Loucy (cell line): ENCODE data around the gene TCTN1.

Experiments used
- H2AFZ ChIP-seq: fragments of 200-600 bp; sonication (generic); 2 replicates; pipeline ENCODE4 v1.6.0; 2016; ENCODE audit warnings: antibody characterized with exemption, mild to moderate bottlenecking, low read length, moderate library complexity
- H3F3A ChIP-seq: fragments of 200-600 bp; 2 replicates; pipeline ENCODE4 v1.6.0; 2016; ENCODE audit warnings: antibody characterized with exemption, low read depth, mild to moderate bottlenecking
- H3K27me3 ChIP-seq: fragments of 200-600 bp; sonication (generic); 2 replicates; pipeline ENCODE4 v1.6.1; 2014; ENCODE audit warnings: low read length, mild to moderate bottlenecking; ENCODE audit not compliant: insufficient read depth, poor library complexity, severe bottlenecking
- H3K36me3 ChIP-seq: fragments of 200-600 bp; sonication (generic); 2 replicates; pipeline ENCODE4 v1.6.1; 2016; ENCODE audit warnings: low read length; ENCODE audit not compliant: insufficient read depth
- H3K4me1 ChIP-seq: fragments of 200-600 bp; sonication (generic); 2 replicates; pipeline ENCODE4 v1.5.1; 2014; ENCODE audit warnings: low read length, mild to moderate bottlenecking; ENCODE audit not compliant: insufficient read depth, poor library complexity, severe bottlenecking
- H3K4me2 ChIP-seq: fragments of 200-600 bp; sonication (generic); 2 replicates; pipeline ENCODE4 v1.6.0; 2014; ENCODE audit warnings: antibody characterized with exemption, low read length, low read depth, mild to moderate bottlenecking; ENCODE audit not compliant: poor library complexity, severe bottlenecking
- H3K4me3 ChIP-seq: fragments of 200-600 bp; sonication (generic); 2 replicates; pipeline ENCODE4 v1.5.1; 2014; ENCODE audit warnings: low read length, mild to moderate bottlenecking, mixed read lengths; ENCODE audit not compliant: poor library complexity, severe bottlenecking
- H3K79me2 ChIP-seq: fragments of 200-600 bp; sonication (generic); 2 replicates; pipeline ENCODE4 v1.6.1; 2014; ENCODE audit warnings: low read length; ENCODE audit not compliant: insufficient read depth
- H3K9ac ChIP-seq: fragments of 200-600 bp; sonication (generic); 2 replicates; pipeline ENCODE4 v1.6.0; 2014; ENCODE audit warnings: mild to moderate bottlenecking, low read depth, low read length, moderate library complexity; ENCODE audit not compliant: poor library complexity, severe bottlenecking
- H3K9me2 ChIP-seq: fragments of 200-600 bp; sonication (generic); replicated peaks from 2 replicates; pipeline ENCODE4 v1.6.1; 2016; ENCODE audit warnings: low read depth, low read length, mixed read lengths
- H3K9me3 ChIP-seq: fragments of 200-600 bp; sonication (generic); 2 replicates; pipeline ENCODE4 v1.6.1; 2014; ENCODE audit warnings: mild to moderate bottlenecking, antibody characterized with exemption, low read length, low read depth; ENCODE audit not compliant: insufficient read depth
- H4K20me1 ChIP-seq: fragments of 200-600 bp; sonication (generic); 2 replicates; pipeline ENCODE4 v1.6.0; 2014; ENCODE audit warnings: antibody characterized with exemption, low read length, mild to moderate bottlenecking; ENCODE audit not compliant: insufficient read depth, poor library complexity, severe bottlenecking
- EZH2phosphoT487 ChIP-seq: fragments of 200-600 bp; IDR thresholded peaks from 2 replicates; pipeline ENCODE4 v1.6.1; 2018; ENCODE audit warnings: antibody characterized with exemption, mild to moderate bottlenecking, moderate library complexity, borderline replicate concordance
- TF ChIP-seq, protein P1 (sequence below): fragments of 200-600 bp; sonication (generic); conservative IDR thresholded peaks from 2 replicates; pipeline ENCODE4 v1.5.1; 2014; ENCODE audit warnings: mild to moderate bottlenecking, antibody characterized with exemption, low read length

TCTN1 gene

DNA sequence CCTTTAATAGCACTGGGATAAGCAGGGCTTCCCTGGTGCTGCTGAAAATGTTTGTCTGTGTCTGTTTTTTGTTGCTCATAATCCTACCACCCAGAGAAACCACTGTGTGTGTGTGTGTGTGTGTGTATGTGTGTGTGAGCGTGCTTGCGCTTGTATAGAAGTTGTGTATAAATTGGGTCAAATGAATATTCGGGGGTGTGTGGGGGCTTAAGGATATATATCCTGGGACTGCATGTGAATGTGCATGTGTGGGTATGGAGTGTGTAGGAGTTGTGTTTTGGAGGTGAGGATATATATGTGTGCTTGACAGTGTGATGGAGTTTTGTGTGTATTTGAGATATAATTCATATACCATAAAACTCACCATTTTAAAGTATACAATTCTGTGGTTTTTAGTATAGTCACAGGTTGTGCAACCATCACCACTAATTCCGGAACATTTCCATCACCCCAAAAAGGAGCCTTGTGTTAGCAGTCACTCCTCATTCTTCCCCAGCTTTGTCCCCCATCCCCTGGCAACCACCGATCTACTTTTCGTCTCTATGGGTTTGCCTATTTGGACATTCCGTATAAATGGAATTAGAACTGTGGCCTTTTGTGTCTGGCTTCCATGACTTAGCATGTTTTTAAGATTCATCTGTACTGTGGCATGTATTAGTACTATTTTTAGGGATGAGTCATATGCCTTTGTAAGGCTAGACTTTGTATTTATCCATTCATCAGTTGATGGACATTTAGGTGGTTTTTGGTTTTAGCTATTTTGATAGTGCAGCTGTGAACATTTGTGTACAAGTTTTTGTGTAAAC is 25.6 kb downstream of the TCTN1 start:
- no peak overlapping the region for H2AFZ ChIP-seq
- no peaks in the 10 kb centered on the region for H3K27me3 ChIP-seq
- H3K4me3 ChIP-seq, result no peak overlapping the region
- H3K4me2 ChIP-seq, result no peak overlapping the region
- no peaks in the 10 kb centered on the region for H3F3A ChIP-seq
- H3K9me2 ChIP-seq, result no peaks in the 10 kb centered on the region
- no peaks in the 10 kb centered on the region for H3K36me3 ChIP-seq
- no peak for TF ChIP-seq EZH2phosphoT487
- TF ChIP-seq, protein P1, sequence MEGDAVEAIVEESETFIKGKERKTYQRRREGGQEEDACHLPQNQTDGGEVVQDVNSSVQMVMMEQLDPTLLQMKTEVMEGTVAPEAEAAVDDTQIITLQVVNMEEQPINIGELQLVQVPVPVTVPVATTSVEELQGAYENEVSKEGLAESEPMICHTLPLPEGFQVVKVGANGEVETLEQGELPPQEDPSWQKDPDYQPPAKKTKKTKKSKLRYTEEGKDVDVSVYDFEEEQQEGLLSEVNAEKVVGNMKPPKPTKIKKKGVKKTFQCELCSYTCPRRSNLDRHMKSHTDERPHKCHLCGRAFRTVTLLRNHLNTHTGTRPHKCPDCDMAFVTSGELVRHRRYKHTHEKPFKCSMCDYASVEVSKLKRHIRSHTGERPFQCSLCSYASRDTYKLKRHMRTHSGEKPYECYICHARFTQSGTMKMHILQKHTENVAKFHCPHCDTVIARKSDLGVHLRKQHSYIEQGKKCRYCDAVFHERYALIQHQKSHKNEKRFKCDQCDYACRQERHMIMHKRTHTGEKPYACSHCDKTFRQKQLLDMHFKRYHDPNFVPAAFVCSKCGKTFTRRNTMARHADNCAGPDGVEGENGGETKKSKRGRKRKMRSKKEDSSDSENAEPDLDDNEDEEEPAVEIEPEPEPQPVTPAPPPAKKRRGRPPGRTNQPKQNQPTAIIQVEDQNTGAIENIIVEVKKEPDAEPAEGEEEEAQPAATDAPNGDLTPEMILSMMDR, result no peak
- H3K9ac ChIP-seq, result no peak overlapping the region
- H4K20me1 ChIP-seq, result no peaks in the 10 kb centered on the region
- H3K4me1 ChIP-seq, result peaks cover 36% of the 10 kb centered on the region
- no peaks in the 10 kb centered on the region for H3K79me2 ChIP-seq
- no peaks in the 10 kb centered on the region for H3K9me3 ChIP-seq

DNA sequence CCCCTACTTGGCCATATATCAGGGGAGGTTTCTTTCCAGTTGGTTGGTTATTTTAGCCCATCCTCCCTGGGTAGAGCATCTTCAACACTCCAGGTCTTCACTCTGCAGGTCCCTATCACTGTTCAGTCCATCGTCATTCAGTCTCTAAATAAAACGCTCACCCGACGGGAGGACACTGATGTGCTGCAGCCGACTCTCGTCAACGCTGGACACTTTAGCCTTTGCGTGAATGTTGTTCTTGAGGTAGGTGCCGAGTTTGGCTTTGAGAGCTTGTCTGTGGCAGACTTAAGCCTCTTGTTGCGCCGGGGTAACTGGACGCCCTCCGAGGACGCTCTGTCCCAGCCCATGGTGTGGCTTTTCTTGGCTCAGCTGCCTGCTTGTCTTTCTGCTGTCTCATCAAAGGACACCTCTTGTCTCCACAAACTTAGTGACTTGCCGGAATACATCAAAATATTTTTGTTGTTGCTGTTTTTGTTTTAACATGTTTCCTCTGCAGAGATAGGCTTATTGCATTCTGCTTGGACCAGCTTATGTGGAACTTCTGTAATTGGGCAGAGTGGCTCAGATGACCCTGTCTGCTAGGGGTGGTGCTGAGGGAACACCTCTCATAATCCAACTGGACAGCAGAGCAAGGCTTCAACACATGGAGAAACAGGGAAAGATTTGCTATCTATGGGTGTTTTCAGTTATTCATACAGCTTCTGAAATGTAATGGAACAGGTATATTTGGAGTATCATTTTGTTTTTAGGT is 26.5 kb downstream of the TCTN1 start:
- no peak overlapping the region for H2AFZ ChIP-seq
- no peaks in the 10 kb centered on the region for H3K9me3 ChIP-seq
- no peak overlapping the region for H3K9ac ChIP-seq
- H3F3A ChIP-seq, result no peaks in the 10 kb centered on the region
- no peaks in the 10 kb centered on the region for H3K9me2 ChIP-seq
- H3K4me2 ChIP-seq, result no peak overlapping the region
- H4K20me1 ChIP-seq, result no peaks in the 10 kb centered on the region
- TF ChIP-seq, protein P1, result no peak
- no peak for TF ChIP-seq EZH2phosphoT487
- no peaks in the 10 kb centered on the region for H3K36me3 ChIP-seq
- H3K4me3 ChIP-seq, result no peak overlapping the region
- H3K79me2 ChIP-seq, result no peaks in the 10 kb centered on the region
- H3K27me3 ChIP-seq, result no peaks in the 10 kb centered on the region
- peaks cover 31% of the 10 kb centered on the region for H3K4me1 ChIP-seq

DNA sequence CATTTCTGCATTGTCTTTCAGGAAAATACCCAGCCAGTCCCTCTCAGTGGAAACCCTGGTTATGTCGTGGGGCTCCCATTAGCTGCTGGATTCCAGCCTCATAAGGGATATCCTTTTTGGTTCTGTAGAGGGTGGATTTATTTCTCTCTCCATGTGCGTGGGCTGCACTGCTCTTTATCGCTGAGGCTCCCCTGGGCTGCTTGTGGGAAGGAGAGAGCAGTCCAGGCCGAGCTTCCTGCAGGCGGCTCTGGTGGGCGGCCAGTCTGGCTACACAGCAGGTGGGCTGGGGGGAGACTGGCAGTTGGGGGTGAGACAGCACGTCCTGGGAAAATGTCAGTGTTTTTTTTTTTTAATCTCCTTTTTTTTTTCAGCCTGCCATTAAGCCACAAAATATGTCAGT is 27.6 kb downstream of the TCTN1 start:
- H3K79me2 ChIP-seq, result no peaks in the 10 kb centered on the region
- TF ChIP-seq, protein P1, result no peak
- TF ChIP-seq EZH2phosphoT487, result no peak
- no peak overlapping the region for H3K4me2 ChIP-seq
- H3F3A ChIP-seq, result no peaks in the 10 kb centered on the region
- H2AFZ ChIP-seq, result no peak overlapping the region
- H3K4me3 ChIP-seq, result no peak overlapping the region
- H4K20me1 ChIP-seq, result no peaks in the 10 kb centered on the region
- no peaks in the 10 kb centered on the region for H3K9me3 ChIP-seq
- no peak overlapping the region for H3K9ac ChIP-seq
- no peaks in the 10 kb centered on the region for H3K9me2 ChIP-seq
- no peaks in the 10 kb centered on the region for H3K27me3 ChIP-seq
- peaks cover 31% of the 10 kb centered on the region for H3K4me1 ChIP-seq
- no peaks in the 10 kb centered on the region for H3K36me3 ChIP-seq
